ENCODE measurements around the gene TMPRSS6. TPM values are rescaled to one million over a fixed set of nuclear protein-coding genes. Genes with fewer than 3 reads are reported as not detected.

The TMPRSS6 gene
- total and polyA plus RNA-seq, 2 of the 13 experiments (the other 11 are each of a cell fraction or from before 2014, with no cell fraction given): 4.2 to 4.8 TPM

DNA sequence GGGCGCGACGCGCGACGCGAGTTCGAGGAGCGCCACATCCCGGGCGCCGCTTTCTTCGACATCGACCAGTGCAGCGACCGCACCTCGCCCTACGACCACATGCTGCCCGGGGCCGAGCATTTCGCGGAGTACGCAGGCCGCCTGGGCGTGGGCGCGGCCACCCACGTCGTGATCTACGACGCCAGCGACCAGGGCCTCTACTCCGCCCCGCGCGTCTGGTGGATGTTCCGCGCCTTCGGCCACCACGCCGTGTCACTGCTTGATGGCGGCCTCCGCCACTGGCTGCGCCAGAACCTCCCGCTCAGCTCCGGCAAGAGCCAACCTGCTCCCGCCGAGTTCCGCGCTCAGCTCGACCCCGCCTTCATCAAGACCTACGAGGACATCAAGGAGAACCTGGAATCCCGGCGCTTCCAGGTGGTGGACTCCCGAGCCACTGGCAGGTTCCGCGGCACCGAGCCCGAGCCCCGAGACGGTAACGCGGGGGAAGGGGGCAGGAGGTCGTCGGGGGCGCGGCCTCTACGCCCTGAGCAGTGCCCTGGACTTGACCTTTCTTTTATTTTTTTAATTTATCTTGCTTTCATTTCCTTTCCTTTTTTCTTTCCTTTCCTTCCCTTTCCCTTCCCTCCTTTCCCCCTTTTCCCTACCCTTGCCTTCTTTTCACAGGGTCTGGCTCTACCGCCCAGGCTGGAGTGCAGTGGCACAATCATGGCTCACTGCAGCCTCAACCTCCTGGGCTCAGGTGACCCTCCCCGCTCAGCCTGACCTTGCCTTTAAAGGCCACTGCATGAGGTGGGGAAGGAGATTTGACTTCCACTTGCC, 85.0 kb downstream of the TMPRSS6 start (continued):
- no peak for TF ChIP-seq PRMT3 (CRISPR knock-in tag; IDR thresholded peaks at IDR 0.05; ENCODE audit: borderline replicate concordance, low read depth)
- TF ChIP-seq, protein P1, sequence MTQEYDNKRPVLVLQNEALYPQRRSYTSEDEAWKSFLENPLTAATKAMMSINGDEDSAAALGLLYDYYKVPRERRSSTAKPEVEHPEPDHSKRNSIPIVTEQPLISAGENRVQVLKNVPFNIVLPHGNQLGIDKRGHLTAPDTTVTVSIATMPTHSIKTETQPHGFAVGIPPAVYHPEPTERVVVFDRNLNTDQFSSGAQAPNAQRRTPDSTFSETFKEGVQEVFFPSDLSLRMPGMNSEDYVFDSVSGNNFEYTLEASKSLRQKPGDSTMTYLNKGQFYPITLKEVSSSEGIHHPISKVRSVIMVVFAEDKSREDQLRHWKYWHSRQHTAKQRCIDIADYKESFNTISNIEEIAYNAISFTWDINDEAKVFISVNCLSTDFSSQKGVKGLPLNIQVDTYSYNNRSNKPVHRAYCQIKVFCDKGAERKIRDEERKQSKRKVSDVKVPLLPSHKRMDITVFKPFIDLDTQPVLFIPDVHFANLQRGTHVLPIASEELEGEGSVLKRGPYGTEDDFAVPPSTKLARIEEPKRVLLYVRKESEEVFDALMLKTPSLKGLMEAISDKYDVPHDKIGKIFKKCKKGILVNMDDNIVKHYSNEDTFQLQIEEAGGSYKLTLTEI (CRISPR knock-in tag; conservative IDR thresholded peaks at IDR 0.05): no peak
- TF ChIP-seq MAFG (CRISPR knock-in tag; IDR thresholded peaks at IDR 0.05): no peak
- TF ChIP-seq, protein P2, sequence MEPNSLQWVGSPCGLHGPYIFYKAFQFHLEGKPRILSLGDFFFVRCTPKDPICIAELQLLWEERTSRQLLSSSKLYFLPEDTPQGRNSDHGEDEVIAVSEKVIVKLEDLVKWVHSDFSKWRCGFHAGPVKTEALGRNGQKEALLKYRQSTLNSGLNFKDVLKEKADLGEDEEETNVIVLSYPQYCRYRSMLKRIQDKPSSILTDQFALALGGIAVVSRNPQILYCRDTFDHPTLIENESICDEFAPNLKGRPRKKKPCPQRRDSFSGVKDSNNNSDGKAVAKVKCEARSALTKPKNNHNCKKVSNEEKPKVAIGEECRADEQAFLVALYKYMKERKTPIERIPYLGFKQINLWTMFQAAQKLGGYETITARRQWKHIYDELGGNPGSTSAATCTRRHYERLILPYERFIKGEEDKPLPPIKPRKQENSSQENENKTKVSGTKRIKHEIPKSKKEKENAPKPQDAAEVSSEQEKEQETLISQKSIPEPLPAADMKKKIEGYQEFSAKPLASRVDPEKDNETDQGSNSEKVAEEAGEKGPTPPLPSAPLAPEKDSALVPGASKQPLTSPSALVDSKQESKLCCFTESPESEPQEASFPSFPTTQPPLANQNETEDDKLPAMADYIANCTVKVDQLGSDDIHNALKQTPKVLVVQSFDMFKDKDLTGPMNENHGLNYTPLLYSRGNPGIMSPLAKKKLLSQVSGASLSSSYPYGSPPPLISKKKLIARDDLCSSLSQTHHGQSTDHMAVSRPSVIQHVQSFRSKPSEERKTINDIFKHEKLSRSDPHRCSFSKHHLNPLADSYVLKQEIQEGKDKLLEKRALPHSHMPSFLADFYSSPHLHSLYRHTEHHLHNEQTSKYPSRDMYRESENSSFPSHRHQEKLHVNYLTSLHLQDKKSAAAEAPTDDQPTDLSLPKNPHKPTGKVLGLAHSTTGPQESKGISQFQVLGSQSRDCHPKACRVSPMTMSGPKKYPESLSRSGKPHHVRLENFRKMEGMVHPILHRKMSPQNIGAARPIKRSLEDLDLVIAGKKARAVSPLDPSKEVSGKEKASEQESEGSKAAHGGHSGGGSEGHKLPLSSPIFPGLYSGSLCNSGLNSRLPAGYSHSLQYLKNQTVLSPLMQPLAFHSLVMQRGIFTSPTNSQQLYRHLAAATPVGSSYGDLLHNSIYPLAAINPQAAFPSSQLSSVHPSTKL (CRISPR knock-in tag; IDR thresholded peaks at IDR 0.05): no peak
- TF ChIP-seq, protein P3, sequence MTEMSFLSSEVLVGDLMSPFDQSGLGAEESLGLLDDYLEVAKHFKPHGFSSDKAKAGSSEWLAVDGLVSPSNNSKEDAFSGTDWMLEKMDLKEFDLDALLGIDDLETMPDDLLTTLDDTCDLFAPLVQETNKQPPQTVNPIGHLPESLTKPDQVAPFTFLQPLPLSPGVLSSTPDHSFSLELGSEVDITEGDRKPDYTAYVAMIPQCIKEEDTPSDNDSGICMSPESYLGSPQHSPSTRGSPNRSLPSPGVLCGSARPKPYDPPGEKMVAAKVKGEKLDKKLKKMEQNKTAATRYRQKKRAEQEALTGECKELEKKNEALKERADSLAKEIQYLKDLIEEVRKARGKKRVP (CRISPR knock-in tag; IDR thresholded peaks at IDR 0.05): no peak
- no peak for TF ChIP-seq ZNF550 (CRISPR knock-in tag; IDR thresholded peaks at IDR 0.05; ENCODE audit: borderline replicate concordance)
- TF ChIP-seq, protein P4, sequence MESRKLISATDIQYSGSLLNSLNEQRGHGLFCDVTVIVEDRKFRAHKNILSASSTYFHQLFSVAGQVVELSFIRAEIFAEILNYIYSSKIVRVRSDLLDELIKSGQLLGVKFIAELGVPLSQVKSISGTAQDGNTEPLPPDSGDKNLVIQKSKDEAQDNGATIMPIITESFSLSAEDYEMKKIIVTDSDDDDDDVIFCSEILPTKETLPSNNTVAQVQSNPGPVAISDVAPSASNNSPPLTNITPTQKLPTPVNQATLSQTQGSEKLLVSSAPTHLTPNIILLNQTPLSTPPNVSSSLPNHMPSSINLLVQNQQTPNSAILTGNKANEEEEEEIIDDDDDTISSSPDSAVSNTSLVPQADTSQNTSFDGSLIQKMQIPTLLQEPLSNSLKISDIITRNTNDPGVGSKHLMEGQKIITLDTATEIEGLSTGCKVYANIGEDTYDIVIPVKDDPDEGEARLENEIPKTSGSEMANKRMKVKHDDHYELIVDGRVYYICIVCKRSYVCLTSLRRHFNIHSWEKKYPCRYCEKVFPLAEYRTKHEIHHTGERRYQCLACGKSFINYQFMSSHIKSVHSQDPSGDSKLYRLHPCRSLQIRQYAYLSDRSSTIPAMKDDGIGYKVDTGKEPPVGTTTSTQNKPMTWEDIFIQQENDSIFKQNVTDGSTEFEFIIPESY (CRISPR knock-in tag; IDR thresholded peaks at IDR 0.05): peak; percentile 41
- TF ChIP-seq REL (CRISPR knock-in tag; conservative IDR thresholded peaks at IDR 0.05): no peak
- TF ChIP-seq ZNF20 (CRISPR knock-in tag; IDR thresholded peaks at IDR 0.05): no peak
- TF ChIP-seq ZNF333 (CRISPR knock-in tag; IDR thresholded peaks at IDR 0.05; ENCODE audit: borderline replicate concordance): no peak
- no peak for TF ChIP-seq PAF1 (CRISPR knock-in tag; IDR thresholded peaks at IDR 0.05)
- no peak for TF ChIP-seq SATB2 (CRISPR knock-in tag; IDR thresholded peaks at IDR 0.05)
- TF ChIP-seq ZNF790 (CRISPR knock-in tag; IDR thresholded peaks at IDR 0.05; ENCODE audit: borderline replicate concordance): no peak
- TF ChIP-seq KDM4B (CRISPR knock-in tag; IDR thresholded peaks at IDR 0.05): no peak
- no peak for TF ChIP-seq ZNF607 (CRISPR knock-in tag; IDR thresholded peaks at IDR 0.05; ENCODE audit: borderline replicate concordance)
- no peak for TF ChIP-seq FOXJ3 (CRISPR knock-in tag; IDR thresholded peaks at IDR 0.05; ENCODE audit: borderline replicate concordance)
- TF ChIP-seq ZNF460 (CRISPR knock-in tag; IDR thresholded peaks at IDR 0.05; ENCODE audit: borderline replicate concordance): no peak
- TF ChIP-seq, protein P5, sequence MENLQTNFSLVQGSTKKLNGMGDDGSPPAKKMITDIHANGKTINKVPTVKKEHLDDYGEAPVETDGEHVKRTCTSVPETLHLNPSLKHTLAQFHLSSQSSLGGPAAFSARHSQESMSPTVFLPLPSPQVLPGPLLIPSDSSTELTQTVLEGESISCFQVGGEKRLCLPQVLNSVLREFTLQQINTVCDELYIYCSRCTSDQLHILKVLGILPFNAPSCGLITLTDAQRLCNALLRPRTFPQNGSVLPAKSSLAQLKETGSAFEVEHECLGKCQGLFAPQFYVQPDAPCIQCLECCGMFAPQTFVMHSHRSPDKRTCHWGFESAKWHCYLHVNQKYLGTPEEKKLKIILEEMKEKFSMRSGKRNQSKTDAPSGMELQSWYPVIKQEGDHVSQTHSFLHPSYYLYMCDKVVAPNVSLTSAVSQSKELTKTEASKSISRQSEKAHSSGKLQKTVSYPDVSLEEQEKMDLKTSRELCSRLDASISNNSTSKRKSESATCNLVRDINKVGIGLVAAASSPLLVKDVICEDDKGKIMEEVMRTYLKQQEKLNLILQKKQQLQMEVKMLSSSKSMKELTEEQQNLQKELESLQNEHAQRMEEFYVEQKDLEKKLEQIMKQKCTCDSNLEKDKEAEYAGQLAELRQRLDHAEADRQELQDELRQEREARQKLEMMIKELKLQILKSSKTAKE (CRISPR knock-in tag; IDR thresholded peaks at IDR 0.05; ENCODE audit: borderline replicate concordance): no peak
